Measurements from ENCODE around the gene TNS4. TPM values are rescaled to one million over a fixed set of nuclear protein-coding genes. Genes with fewer than 3 reads are reported as not detected.

The TNS4 gene
- not detected in 2 replicates for total RNA-seq
- long read RNA-seq, result 0 reads

- TF ChIP-seq CTCF (conservative IDR thresholded peaks at IDR 0.05), result no peak
- no peaks in the 10 kb centered on the region for H3K9me3 Mint-ChIP-seq
- H3K27ac Mint-ChIP-seq (ENCODE audit: unreplicated experiment), result no peak within 1 kb of the TSS
- DNase-seq (ENCODE audit: low read depth, low spot score), result no peak
- peaks cover 10% of the 10 kb centered on the region for H3K4me1 Mint-ChIP-seq
- no peaks in the 10 kb centered on the region for H3K27me3 Mint-ChIP-seq (ENCODE audit: low read depth)
- H3K4me3 Mint-ChIP-seq, result no peak within 1 kb of the TSS
- no peaks in the 10 kb centered on the region for H3K36me3 Mint-ChIP-seq (ENCODE audit: low read depth)
These were observed at the start of gene TNS4 for GRCh38 chr17:40501499-40501911. TNS4 (minus strand) TSS chr17:40501623; CDS start chr17:40496425, 5,198 bp downstream.

- H3K9me3 Mint-ChIP-seq, result no peaks in the 10 kb centered on the region
- H3K4me1 Mint-ChIP-seq, result peaks cover 39% of the 10 kb centered on the region
- no peaks in the 10 kb centered on the region for H3K36me3 Mint-ChIP-seq (ENCODE audit: low read depth)
- no peaks in the 10 kb centered on the region for H3K27me3 Mint-ChIP-seq (ENCODE audit: low read depth)
- TF ChIP-seq CTCF (conservative IDR thresholded peaks at IDR 0.05), result no peak
- peak overlapping the region; percentile 13 for H3K27ac Mint-ChIP-seq (ENCODE audit: unreplicated experiment)
- DNase-seq (ENCODE audit: low read depth, low spot score), result no peak
- H3K4me3 Mint-ChIP-seq, result no peak overlapping the region
These were observed 49.2 kb upstream of the TNS4 start for GRCh38 chr17:40550608-40551007.

GRCh38 chr17:40548982-40549685, 47.7 kb upstream of the TNS4 start:
- DNase-seq (ENCODE audit: low read depth, low spot score), result no peak
- H3K4me3 Mint-ChIP-seq, result no peak overlapping the region
- TF ChIP-seq CTCF (conservative IDR thresholded peaks at IDR 0.05), result no peak
- peaks cover 42% of the 10 kb centered on the region for H3K4me1 Mint-ChIP-seq
- no peaks in the 10 kb centered on the region for H3K36me3 Mint-ChIP-seq (ENCODE audit: low read depth)
- H3K27ac Mint-ChIP-seq (ENCODE audit: unreplicated experiment), result peak overlapping the region; percentile 35
- H3K9me3 Mint-ChIP-seq, result no peaks in the 10 kb centered on the region
- H3K27me3 Mint-ChIP-seq (ENCODE audit: low read depth), result no peaks in the 10 kb centered on the region

GRCh38 chr17:40548491-40548981, 47.1 kb upstream of the TNS4 start:
- Mint-ChIP-seq H3K9me3 (no peaks in the 10 kb centered on the region), H3K36me3 (ENCODE audit: low read depth) (no peaks in the 10 kb centered on the region), H3K4me1 (peaks cover 38% of the 10 kb centered on the region), H3K27me3 (ENCODE audit: low read depth) (no peaks in the 10 kb centered on the region), H3K4me3 (no peak overlapping the region), H3K27ac (ENCODE audit: unreplicated experiment) (peak overlapping the region; percentile 31)
- DNase-seq (ENCODE audit: low read depth, low spot score), result no peak
- TF ChIP-seq CTCF (conservative IDR thresholded peaks at IDR 0.05), result no peak

GRCh38 chr17:40547785-40548478, 46.5 kb upstream of the TNS4 start:
- H3K27me3 Mint-ChIP-seq (ENCODE audit: low read depth), result no peaks in the 10 kb centered on the region
- H3K4me3 Mint-ChIP-seq, result no peak overlapping the region
- H3K9me3 Mint-ChIP-seq, result no peaks in the 10 kb centered on the region
- no peak for DNase-seq (ENCODE audit: low read depth, low spot score)
- H3K4me1 Mint-ChIP-seq, result peaks cover 41% of the 10 kb centered on the region
- H3K27ac Mint-ChIP-seq (ENCODE audit: unreplicated experiment), result no peak overlapping the region
- TF ChIP-seq CTCF (conservative IDR thresholded peaks at IDR 0.05), result no peak
- no peaks in the 10 kb centered on the region for H3K36me3 Mint-ChIP-seq (ENCODE audit: low read depth)
